ENCODE data around the gene ANAPC2.
A peak's percentile ranks its signal among the peaks of the same experiment; 100 is the strongest.

Gene ANAPC2

DNA sequence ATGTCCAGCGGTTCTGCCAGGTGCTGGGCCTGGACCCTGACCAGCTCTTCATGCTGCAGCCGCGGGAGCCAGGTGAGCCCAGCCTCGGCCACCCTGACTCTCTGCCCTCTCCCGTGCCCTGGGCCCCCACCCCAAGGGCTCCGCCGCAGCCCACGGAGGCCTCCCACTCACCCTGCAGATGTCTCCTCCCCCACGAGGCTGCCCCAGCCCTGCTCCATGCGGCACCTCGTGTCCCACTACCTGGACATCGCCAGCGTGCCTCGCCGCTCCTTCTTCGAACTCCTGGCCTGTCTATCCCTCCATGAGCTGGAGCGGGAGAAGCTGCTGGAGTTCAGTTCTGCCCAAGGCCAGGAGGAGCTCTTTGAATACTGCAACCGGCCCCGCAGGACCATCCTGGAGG, 26.3 kb upstream of the ANAPC2 start:
- no peak for DNase-seq

DNA sequence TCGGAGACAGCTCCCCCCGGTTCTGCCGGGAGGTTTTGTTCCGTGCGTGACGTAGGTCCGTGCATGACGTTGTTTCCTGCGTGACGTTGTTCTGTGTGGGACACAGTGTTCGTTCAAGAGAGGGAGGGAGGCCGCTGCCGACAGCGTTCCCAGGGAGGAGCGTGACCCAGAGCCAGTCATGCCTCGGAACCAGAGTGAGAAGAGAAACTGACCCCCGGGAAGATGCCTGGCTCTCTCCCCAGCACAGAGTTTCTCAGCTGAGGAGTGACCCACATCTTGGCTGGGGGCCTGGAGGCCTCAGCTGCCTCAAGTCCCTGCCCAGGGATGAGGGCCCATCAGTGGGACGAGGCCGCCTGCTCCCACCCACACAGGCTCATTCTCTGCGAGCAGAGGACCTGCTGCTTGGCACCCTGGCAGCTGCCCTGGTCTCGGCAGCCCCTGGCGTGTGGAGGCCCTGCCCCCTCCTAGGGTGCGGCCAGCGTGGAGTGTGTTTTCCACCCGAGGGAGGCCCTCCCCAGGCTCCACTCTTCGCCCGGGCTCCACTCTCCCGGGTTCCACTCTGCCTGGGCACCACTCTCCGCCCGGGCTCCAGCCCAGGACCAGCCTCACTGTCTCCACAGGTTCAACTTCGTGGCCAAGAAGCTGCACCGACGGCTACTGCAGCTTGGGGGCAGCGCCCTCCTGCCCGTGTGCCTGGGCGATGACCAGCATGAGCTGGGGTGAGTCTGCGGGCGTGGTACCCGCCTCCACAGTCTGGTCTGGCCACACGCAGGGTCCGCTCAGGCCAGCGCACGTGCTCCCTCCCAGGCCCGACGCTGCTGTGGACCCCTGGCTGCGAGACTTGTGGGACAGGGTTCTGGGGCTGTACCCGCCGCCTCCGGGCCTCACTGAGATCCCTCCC, 25.1 kb upstream of the ANAPC2 start:
- DNase-seq = no peak

DNA sequence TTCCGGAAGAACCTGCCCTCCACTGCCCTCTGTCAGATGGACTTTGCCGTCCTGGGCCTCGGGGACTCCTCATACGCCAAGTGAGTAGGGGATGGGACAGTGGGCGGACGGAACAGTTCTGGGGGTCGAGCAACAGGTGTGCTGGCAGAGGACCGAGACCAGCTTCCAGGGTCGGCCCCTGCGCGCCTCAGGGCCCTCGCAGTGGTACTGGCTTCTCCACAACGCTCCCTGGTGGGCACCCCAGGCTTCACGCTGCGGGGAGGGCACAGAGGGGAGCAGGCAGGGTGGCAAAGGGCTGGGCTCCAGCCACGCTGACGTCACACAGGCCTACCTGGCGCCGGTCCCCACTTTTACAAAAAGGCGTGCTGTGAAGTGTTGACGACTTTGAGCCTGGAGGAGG, 24.2 kb upstream of the ANAPC2 start:
- no peak for DNase-seq

DNA sequence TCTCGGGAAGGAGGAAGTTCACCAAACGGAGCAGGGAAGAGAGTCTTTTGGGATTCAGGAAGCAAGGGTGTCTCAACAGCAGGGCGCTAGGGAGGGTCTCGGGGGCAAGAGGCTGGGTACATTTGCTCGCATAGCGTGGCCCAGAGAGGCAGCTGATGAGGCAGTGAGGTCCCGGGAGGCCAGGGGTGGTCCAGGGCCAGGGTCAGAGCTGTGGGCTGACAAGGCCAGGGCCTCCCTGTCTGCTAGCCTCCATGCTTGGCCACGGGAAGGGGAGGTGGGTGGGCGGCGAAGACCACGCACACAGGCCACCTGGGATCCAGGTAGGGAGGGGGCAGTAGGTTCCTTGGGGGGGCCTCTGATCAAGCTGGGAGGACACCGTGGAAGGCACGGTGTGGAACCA, 23.2 kb upstream of the ANAPC2 start:
- no peak for DNase-seq

DNA sequence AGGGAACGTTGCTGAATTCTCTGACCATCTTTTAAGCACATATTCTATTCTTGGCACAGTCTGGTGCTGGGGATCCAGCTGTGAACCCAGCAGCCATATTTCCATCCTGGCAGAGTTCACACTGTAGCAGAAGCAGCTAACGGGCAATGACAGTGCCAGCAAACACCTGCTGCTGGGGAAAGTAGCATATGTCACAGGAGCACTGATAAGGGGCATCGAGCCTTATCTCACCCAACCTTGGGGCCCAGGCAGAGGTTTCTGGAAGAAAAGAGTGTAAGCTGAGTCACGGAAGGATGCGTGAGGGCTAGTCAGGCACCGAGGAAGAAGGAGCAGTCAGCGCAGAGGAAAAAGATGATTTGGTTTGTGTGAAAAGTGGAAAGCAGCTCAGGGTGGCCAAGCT, 18.2 kb upstream of the ANAPC2 start:
- DNase-seq = no peak

DNA sequence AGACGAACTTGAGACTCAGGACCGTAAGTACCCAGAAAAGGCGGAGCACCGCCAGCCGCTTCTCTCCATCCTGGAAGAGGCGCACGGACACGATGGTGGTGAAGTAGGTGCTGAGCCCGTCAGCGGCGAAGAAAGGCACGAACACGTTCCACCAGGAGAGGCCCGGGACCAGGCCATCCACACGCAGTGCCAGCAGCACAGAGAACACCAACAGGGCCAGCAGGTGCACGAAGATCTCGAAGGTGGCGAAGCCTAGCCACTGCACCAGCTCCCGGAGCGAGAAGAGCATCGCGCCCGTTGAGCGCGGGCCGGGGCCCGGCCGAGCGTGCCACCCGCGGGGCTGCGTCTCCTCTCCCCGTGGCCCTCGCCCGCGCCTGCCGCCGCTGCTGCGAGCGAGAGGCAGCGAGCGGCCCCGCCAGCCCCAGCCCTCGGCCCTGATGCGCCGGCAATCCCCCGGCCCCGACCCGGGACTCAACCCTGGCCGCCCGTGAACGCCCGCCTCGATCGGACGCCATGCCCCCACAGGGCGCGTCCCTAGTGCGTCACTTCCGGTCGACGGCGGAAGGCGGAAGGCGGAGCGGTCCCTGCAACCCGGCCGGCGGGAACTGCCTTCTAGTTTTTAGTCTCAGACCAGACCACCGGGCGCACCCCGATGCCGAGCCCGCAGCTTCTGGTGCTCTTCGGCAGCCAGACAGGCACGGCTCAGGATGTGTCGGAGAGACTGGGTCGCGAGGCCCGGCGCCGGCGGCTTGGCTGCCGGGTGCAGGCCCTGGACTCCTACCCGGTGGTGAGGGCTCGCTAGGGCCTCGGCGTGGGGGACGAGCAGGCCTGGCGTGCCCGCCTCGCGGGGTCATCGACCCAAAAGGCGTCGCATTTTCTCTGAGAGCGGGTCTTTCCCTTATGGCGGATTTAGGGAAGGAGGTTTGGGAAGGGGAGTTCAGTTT, 17.0 kb upstream of the ANAPC2 start, which contains the start of the genes NDOR1 and TMEM203:
NDOR1 (plus strand) TSS at position 575 of the 944 bp plus-strand sequence; CDS start at position 653, 78 bp downstream.
TMEM203 (minus strand) TSS at position 523 of the 944 bp plus-strand sequence; CDS start at position 289, 234 bp downstream.
- peak; percentile 95 for DNase-seq

DNA sequence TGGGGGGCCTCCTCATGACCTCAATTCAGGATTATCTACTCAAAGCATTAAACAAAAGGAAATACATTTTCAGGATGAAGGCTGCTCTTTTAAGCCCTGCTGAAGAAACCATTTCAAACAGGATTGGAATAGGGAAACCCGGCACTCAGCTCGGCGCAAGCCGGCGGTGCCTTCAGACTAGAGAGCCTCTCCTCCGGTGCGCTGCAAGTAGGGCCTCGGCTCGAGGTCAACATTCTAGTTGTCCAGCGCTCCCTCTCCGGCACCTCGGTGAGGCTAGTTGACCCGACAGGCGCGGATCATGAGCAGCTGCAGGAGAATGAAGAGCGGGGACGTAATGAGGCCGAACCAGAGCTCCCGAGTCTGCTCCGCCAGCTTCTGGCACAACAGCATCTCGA, 16.4 kb upstream of the ANAPC2 start:
- no peak for DNase-seq

DNA sequence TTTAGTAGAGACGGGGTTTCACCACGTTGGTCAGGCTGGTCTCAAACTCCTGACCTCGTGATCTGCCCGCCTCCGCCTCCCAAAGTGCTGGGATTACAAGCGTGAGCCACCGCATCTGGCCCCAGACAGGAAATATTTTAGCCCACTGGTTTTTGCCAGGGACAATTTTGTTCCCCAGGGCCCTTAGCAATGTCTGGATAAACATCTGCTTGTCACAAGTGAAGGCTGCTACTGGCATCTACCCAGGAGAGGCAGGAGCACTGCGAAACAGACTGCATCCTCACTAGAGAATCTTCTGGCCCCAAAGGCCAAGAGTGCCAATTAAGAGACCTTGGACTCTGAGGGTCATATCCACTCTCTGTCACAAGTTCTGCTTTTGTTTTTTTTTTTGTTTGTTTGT, 14.6 kb upstream of the ANAPC2 start:
- no peak for DNase-seq

DNA sequence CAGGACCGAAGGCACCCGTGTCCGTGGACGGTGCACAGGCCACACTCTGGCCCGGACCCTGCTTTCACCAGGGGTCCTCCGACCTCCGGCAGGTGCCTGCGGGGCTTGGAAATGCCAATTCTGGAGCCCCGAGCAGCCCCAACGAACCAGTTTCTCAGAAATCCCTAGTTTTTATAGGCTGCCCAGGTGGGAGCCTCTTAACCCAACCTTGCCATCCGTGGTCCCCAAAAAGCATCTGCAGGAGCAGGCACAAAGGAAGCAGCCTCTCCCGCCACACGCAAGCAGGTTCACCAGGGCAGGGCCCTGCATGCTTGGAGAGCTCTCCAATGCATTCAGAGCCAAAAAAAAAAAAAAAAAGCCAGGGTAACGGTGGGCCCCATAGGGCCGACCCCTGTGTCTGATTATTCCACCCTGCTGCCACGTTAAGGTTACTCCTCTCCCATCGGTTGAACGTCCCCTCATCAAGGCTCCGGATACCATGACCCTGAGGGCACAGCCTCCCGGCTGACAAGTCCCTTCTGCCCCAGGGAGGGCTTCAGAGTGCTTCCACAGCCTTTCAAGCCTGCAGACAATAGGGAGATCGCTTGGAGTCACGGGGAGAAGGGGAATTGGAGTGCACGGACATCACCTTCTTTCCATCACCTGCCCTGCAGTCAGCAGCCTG, 13.0 kb upstream of the ANAPC2 start:
- DNase-seq = no peak

DNA sequence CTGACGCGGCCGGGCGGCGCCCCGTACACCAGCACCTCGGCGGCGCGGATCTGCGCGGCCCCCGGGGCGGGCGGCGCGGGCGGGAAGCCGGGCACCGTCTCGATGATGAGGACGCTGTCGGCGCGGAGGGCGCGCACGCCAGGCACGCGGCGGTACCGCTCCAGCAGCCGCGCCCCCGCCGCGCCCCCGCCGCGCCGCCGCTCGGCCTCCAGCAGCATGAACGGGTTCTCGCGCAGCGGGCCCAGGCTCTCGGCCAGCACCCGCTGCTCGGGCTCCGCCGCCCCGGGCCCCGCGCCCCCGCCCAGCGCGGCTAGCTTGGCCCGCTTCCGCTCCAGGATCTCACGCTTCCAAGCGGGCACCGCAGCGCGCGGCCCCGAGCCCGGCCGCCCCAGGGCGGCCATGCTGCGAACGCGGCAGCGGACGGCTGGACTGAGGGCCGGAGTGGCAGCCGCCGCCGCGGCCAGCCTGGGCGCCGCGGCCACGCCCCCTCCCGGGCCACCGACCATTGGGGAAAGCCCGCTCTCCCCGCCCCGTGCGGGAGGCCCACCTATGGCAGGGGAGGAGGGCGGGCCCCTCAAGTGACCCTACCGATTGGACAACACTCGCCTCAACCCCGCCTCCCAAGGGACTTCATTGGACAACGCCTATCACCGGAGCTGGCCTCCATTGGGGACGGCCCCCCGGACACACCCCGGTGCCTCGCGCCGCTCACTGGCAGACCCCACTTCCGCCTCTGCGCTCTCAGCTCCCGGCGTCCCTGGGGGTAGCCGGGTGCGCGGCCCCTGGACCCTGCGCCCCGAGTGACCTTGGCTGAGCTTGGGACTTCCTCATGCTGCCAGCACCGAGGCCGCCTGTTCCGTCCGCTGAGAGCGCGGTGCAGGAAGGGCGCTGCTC, 12.2 kb upstream of the ANAPC2 start, which contains the start of gene TPRN:
TPRN (minus strand) TSS at position 431 of the 894 bp plus-strand sequence; CDS start at position 401, 30 bp downstream.
- DNase-seq = peak; percentile 99

DNA sequence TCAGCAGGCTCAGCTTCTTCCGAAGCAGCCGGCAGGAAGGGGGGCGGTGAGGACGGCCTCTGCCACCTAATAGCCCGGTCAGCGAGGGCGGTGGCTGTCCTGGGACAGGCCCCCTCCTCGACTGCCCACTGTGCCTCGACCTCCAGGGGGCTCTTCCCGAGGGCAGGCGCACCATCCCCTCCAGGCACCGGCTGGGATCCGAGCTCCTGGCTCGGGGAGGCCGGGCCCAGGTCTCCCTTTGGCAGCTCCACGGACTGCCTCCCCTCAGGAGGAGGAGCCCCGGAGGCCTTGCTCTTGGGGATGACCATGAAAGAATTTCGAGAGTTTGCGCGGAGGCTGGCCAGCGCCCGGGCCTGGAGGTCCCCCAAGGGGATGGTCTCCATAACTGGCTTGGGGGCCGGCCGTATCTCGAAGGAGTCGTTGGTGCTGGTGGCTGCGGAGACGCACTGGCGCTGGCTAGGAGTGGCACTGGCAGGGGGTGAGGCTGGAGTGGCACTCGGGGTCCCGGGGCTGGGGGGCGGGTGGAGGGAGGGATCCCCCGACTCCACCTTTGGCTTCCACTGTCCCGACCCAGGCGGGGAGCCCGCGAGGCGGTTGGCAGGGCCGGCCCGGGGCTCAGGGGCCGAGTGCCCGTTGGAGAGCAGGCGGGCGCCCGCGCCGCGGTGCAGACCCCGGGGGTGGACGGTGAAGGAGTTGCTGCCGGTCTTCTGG, 11.2 kb upstream of the ANAPC2 start:
- DNase-seq = no peak

DNA sequence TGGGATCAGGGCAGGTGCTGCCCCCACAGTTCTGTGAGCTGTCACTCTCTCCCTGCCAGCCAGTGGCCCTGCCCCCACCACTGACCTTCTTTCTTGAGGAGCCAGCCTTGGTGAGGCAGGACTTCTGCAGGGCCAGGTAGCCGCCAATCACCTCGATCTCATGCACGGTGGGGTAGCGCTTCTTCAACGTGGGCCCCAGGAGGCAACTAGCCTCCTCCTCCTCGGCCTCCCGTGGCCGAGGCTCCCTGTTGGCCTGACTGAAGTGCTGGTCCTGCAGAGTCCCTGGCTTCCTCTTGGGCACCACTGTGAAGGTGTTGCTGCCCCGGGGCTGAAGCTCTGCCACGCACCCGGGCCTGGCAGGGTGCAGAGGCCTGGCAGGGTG, 10.5 kb upstream of the ANAPC2 start:
- DNase-seq = no peak

DNA sequence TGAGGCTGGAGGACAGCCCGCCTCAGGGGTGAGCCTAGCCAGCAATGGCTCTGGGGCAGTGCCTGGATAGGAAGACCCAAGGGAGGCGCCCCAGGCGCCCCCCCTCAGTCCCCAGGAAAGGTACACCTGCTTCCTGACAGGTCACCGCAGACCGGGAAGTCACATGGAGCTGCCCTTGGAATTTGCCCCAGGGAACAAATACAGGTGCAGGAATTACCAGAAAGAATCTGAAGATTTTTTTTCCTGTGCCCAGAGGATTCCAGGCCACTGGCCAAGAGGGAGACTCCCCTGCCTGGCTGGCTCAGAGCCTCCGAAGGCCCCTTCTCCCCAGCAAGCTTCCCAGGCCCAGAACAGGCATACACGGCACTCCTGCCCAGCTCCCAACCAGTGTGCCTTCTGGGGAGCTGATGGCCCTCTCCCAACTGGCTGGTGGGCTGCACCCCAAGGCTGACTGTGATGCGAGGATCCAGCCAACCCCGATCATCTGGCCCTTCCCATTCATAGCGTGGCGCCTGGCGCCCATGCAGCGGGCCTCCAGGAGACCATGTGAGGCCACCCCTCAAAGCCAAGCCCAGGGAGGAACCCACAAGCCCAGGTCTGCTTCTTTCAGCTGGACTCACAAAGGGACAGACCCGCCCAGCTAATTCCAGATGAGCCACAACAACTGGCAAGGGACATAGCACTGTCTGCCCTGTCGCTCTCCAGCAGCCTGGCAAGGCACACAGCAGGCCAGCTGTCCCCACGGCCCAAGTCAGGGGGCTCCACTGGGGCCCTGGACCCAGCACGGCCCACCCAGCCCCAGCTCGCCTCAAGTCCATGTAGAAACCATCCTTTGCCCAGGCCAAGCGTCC, 9.9 kb upstream of the ANAPC2 start:
- no peak for DNase-seq

DNA sequence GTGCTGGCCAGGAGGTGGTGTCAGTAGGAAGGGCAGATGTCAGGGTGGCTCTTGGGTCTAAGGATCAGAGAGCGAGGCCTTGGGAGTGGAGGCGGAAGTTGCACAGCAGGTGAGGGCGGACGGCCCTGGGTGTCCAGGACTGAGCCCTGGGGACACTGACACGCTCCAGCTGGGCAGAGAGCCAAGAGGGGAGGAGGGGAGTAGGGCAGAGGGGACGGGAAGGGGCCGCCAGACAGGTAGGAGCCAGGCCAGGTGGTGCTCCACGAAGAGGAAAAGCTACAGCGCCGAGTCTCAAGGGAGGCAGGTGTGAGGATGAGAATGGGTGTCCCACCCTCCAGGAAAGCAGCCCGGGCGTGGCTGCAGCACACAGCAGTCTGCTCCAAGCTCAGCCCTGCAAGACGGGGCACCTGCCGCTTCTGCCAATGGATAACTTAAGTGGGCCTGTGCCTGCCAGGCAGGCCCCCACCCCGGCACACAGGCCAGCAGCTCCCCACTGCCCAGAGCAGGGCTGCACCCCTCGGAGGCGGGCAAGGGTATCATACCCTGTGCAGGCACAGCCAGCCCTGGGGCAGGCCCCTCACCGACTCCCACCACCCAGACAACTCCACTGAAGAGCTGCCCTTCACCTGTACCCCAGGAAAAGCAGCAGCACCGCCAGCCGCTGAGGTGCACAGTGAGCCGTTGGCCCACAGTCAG, 7.3 kb upstream of the ANAPC2 start:
- no peak for DNase-seq

DNA sequence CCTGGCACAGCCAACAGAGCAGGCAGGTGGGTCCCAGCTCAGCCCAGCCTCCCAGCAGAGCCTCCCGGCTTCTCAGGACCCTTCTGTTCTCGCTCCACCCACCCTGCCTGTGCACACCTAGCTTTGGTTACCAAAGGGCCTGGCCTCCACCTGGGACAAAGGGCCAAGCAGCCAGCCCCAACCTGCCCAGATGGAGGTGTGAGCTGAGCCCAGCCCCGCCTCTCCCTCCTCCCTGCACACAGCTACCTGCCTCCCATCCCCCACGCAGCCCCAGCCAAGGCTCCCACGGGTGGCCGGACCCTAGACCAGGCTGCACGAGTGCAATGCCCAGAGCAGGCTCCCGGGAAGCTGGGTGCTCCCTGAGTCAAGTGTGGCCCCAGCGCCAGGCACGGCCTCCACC, 6.5 kb upstream of the ANAPC2 start:
- no peak for DNase-seq

DNA sequence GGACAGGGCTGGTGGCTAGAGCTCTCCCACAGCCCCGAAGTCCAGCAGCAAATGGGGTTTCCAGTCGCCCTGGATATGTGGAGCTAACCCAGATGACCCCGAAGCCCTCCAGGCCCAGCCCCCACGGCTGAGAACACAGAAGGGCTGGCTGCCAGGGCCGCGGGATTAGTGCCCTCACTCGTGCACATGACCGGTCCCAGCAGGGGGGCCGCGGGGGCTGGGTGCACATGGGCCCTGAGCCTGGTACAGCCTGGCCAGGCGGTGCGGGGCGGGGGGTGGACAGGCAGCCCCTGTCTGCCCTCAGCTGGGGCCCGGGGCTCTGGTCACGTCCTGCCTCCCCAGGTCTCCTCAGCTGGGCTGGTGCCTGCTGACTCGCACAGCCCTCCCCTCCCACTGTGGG, 6.0 kb upstream of the ANAPC2 start:
- DNase-seq = no peak

DNA sequence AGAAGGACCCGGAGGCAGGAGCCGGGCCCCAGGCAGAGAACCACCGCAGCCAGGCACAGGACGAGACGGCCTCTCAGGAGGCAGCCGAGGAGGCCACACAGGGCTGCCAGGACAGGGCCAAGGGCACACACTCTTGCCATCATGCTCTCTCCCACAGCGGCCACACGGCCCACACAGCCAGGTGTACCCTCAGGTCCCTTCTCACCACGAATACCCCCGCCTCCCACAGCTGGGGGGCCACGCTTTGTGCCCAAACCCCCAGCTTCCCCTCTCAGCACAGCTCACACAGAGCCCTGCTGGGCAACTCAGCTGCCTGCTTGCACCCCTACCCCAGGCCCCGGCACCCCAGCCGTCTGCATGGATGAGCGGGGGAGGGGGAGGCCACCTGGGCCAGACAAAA, 5.4 kb upstream of the ANAPC2 start:
- DNase-seq = no peak

DNA sequence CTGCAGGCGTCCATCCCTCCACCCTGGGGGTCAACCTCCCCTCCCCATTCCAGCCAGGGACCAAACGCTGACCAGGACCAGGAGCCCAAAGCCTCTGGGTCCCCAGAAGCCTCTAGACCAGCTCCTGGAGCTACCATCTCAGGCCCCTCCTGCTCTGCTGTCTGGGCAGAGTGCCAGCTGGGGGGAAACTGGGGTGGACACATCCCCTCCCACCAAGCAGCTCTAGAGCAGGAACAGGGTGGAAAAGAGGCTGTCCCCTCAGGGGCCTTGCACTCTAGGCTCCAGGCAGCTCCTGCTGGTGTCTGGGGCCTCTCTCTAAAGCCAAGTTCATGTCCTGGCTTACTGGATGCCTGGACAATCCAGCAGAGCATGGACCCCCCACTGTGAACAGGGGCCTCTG, 4.5 kb upstream of the ANAPC2 start:
- DNase-seq = no peak

DNA sequence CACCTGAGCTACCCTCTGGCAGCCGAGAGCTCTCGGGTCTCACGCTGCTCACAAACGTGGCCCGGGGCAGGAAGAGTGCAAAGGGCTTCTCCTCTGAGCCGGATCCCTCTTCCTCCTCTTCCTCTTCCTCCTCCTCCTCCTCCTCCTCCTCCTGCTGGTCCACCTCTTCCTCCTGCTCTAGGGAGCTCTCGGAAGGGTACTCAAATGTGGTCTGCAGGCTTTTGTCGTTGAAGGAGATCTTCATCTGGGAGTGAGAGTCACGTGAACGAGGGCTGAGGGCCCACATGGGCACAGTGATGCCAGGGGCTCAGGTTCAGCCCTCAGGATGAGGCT, 4.1 kb upstream of the ANAPC2 start:
- no peak for DNase-seq

Data from activated naive CD4-positive, alpha-beta T cell treated with Interleukin-2 at 50 U/mL for 16 hours (primary cell).